MM.1S (cell line): ENCODE measurements around the gene RHOXF2B.

Experiments used
- CTCF ChIP-seq: fragments of 300-600 bp; sonication (generic); IDR thresholded peaks from 2 replicates; pipeline ENCODE4 v1.5.1; 2016; ENCODE audit warnings: antibody characterized with exemption, low read length, mixed read lengths
- EZH2 ChIP-seq: fragments of 300-600 bp; sonication (generic); optimal IDR thresholded peaks from 2 replicates; pipeline ENCODE3; 2017; ENCODE audit warnings: low read depth, mild to moderate bottlenecking, antibody characterized with exemption, low read length, mixed read lengths
- EZH2phosphoT487 ChIP-seq: fragments of 300-600 bp; sonication (generic); IDR thresholded peaks from 2 replicates; pipeline ENCODE4 v1.6.1; 2018; ENCODE audit warnings: antibody characterized with exemption, low read length

GRCh38 chrX:120036704-120037103 lies 40.8 kb downstream of the RHOXF2B start:
- TF ChIP-seq CTCF (no peak), EZH2 (no peak), EZH2phosphoT487 (no peak)
